ENCODE measurements around the gene UBE2QL1.

UBE2QL1 gene

DNA sequence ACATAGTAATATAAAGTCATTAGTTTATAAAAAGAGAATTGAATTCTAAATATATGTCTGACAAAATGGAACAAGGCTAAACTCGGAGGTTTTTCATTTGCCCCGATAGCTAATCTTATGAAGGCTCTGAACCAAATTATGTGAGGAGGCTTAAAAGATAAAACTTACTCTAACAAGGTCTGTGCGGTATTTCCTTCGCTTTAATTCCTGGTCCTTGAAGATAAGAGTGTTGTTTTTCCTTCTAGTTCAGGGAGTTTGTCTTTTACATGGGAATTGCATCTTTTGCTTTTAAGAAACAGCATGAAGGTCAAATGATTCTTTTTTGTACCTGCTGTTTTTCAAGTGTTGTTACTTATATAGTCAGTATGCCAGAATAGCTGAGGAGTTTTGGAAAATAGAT, 68.2 kb downstream of the UBE2QL1 start:
- TF ChIP-seq, protein P1, sequence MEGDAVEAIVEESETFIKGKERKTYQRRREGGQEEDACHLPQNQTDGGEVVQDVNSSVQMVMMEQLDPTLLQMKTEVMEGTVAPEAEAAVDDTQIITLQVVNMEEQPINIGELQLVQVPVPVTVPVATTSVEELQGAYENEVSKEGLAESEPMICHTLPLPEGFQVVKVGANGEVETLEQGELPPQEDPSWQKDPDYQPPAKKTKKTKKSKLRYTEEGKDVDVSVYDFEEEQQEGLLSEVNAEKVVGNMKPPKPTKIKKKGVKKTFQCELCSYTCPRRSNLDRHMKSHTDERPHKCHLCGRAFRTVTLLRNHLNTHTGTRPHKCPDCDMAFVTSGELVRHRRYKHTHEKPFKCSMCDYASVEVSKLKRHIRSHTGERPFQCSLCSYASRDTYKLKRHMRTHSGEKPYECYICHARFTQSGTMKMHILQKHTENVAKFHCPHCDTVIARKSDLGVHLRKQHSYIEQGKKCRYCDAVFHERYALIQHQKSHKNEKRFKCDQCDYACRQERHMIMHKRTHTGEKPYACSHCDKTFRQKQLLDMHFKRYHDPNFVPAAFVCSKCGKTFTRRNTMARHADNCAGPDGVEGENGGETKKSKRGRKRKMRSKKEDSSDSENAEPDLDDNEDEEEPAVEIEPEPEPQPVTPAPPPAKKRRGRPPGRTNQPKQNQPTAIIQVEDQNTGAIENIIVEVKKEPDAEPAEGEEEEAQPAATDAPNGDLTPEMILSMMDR (conservative IDR thresholded peaks at IDR 0.05; ENCODE audit: control insufficient read depth, insufficient read depth, low read depth, low read length), result no peak
- no peak overlapping the region for H3K4me3 ChIP-seq (ENCODE audit: control insufficient read depth, low read depth, low read length)
- DNase-seq (ENCODE audit: low read depth), result no peak

DNA sequence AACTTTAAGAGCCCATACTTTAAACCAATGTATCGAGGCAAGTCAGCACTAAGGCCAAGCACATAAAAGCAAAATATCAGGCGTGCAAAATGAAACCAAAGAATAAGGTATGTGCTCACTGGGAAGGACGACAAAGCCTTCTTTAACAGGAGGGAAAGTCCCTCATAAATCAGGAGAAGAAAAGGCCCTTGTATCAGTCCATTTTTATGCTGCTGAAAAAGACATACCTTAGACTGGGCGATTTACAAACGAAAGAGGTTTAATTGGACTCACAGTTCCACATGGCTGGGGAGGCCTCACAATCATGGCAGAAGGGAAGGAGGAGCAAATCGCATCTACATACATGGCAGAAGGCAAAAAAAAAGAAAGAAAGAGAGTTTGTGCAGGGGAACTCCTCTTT, 68.9 kb downstream of the UBE2QL1 start:
- DNase-seq (ENCODE audit: low read depth), result no peak
- no peak overlapping the region for H3K4me3 ChIP-seq (ENCODE audit: control insufficient read depth, low read depth, low read length)
- TF ChIP-seq, protein P1 (conservative IDR thresholded peaks at IDR 0.05; ENCODE audit: control insufficient read depth, insufficient read depth, low read depth, low read length), result no peak

DNA sequence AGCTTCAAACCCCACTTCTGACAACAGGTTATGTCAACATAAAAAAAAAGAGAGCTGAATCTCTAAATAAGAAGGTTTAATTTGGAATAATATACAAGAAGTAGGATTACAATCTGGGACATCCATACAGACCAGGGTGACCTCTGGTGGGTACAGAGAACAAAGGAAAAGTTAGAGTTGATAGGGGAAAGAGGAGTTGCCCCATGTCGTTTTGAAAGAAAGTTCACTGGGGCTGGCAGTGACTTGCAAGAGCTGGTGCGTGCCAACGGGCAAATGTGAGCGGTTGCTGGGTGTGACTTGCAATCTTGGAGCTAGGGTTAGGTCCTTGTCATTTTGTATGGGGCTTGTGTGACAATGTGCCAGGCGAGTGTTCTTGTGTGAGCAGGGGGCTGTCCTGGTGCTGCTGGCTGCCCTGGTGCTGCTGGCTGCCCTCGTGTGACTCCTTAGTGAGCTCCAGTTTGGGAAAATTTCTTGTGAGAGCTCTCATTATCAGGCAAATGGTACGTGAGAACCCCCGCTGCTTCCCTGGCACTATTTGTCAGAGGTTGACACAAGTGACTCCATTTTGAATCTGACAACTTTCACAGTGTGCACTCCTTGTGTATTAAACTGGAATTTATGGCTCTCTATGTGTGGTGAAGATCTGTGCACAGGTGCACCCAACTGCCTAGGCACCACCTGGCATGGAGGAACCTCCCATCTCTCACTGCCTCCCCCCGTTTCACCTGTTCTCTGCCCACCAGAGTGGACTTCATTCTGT, 69.8 kb downstream of the UBE2QL1 start:
- TF ChIP-seq, protein P1 (conservative IDR thresholded peaks at IDR 0.05; ENCODE audit: control insufficient read depth, insufficient read depth, low read depth, low read length), result no peak
- no peak for DNase-seq (ENCODE audit: low read depth)

DNA sequence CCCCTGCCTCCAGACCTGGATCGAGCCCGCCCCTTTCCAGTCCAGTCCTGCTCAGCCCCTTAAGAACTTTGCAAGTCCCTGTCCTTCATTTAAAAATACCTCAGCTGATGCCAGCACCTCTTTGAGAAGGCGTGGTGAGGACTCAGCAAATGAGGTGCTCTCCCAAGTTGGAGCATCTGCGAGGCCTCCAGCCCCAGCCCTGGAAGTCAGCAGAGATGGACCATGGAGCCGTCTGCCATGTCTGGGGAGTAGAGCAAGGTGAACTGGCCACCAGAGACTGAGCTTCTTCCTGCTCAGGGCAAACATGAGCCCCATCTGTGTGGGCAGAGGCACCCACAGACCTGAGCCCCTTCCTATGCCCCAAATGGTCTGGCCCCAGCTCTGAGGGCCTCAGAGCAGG, 71.5 kb downstream of the UBE2QL1 start:
- TF ChIP-seq, protein P1 (conservative IDR thresholded peaks at IDR 0.05; ENCODE audit: control insufficient read depth, insufficient read depth, low read depth, low read length), result no peak

More for the DNA sequence above, 69.8 kb downstream of the UBE2QL1 start:
- H3K4me3 ChIP-seq (ENCODE audit: control insufficient read depth, low read depth, low read length), result no peak overlapping the region

DNA sequence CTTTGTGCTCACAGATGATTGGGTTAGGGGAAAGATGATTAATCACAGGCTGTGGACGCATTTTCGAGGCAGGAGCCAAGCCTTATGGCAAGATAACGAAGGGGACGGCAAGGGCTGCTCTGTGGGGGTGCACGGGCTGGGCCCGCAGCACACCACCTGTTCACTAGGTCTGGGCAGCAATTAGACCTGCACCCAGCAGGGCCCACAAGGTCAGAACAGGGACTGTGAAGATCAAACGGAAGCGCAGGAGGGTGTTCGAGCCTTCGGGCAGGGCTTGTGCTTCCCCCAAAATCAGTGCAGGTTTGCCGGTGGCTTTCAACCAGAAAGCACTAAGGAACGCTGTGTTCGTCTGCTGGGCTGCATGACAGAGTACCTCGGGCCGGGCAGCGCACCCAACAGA, 73.7 kb downstream of the UBE2QL1 start:
- TF ChIP-seq, protein P1 (conservative IDR thresholded peaks at IDR 0.05; ENCODE audit: control insufficient read depth, insufficient read depth, low read depth, low read length), result no peak
- no peak for DNase-seq (ENCODE audit: low read depth)
- H3K4me3 ChIP-seq (ENCODE audit: control insufficient read depth, low read depth, low read length), result no peak overlapping the region

More for the DNA sequence above, 71.5 kb downstream of the UBE2QL1 start:
- DNase-seq (ENCODE audit: low read depth), result no peak
- no peak overlapping the region for H3K4me3 ChIP-seq (ENCODE audit: control insufficient read depth, low read depth, low read length)

DNA sequence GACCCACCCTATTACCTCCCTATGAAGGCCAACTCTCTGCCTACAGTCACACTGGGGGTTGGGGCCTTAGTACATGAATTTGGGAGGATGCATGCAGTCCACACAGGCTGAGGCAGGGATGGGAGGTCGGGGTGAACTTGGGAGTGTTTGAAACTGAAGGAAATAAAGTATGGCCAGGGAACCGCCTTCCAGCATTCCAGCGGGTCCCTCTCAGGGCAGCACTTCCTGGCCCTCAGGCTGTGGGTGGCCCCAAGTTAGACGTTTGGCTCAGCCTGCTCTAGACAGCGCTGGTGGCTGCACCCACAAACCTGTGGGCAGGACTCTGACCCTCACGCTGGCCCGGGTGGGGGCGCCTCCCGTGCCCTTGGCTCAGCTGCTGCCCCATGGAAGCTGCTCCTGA, 74.3 kb downstream of the UBE2QL1 start:
- DNase-seq (ENCODE audit: low read depth), result no peak
- H3K4me3 ChIP-seq (ENCODE audit: control insufficient read depth, low read depth, low read length), result no peak overlapping the region
- TF ChIP-seq, protein P1 (conservative IDR thresholded peaks at IDR 0.05; ENCODE audit: control insufficient read depth, insufficient read depth, low read depth, low read length), result no peak

Measured in fibroblast of mammary gland (primary cell).